Duodenal mucosa (tissue), 2 donors: ENCODE data around the gene NCOA7.

Source experiments
- H3K27ac ChIP-seq: one replicate; pipeline ENCODE4 v1.7.0; 2013; ENCODE audit warnings: low read depth, low read length
- H3K27me3 ChIP-seq, 2 donors: one replicate each; pipeline ENCODE4 v1.7.0; 2013; ENCODE audit warnings: low read length in 2 of 2, control low read depth in 1 of 2; ENCODE audit not compliant: insufficient read depth in 2 of 2, control insufficient read depth in 1 of 2
- H3K36me3 ChIP-seq, 2 donors: one replicate each; pipeline ENCODE4 v1.7.0; 2013; ENCODE audit warnings: low read length in 2 of 2, control low read depth in 1 of 2; ENCODE audit not compliant: insufficient read depth in 2 of 2, control insufficient read depth in 1 of 2
- H3K4me1 ChIP-seq, 2 donors: one replicate each; pipeline ENCODE4 v1.7.0; 2013; ENCODE audit warnings: low read length in 2 of 2, control low read depth in 1 of 2; ENCODE audit not compliant: insufficient read depth in 2 of 2, control insufficient read depth in 1 of 2
- H3K4me3 ChIP-seq, 2 donors: one replicate each; pipeline ENCODE4 v1.7.0; 2013; ENCODE audit warnings: low read length in 2 of 2, low read depth in 1 of 2
- H3K9ac ChIP-seq, 2 donors: one replicate each; pipeline ENCODE4 v1.7.0; 2013; ENCODE audit warnings: low read length in 2 of 2, low read depth in 1 of 2
- H3K9me3 ChIP-seq, 2 donors: one replicate each; pipeline ENCODE4 v1.7.0; 2013; ENCODE audit warnings: low read length in 2 of 2, control low read depth in 1 of 2; ENCODE audit not compliant: control insufficient read depth in 1 of 2

NCOA7 gene, protein sequence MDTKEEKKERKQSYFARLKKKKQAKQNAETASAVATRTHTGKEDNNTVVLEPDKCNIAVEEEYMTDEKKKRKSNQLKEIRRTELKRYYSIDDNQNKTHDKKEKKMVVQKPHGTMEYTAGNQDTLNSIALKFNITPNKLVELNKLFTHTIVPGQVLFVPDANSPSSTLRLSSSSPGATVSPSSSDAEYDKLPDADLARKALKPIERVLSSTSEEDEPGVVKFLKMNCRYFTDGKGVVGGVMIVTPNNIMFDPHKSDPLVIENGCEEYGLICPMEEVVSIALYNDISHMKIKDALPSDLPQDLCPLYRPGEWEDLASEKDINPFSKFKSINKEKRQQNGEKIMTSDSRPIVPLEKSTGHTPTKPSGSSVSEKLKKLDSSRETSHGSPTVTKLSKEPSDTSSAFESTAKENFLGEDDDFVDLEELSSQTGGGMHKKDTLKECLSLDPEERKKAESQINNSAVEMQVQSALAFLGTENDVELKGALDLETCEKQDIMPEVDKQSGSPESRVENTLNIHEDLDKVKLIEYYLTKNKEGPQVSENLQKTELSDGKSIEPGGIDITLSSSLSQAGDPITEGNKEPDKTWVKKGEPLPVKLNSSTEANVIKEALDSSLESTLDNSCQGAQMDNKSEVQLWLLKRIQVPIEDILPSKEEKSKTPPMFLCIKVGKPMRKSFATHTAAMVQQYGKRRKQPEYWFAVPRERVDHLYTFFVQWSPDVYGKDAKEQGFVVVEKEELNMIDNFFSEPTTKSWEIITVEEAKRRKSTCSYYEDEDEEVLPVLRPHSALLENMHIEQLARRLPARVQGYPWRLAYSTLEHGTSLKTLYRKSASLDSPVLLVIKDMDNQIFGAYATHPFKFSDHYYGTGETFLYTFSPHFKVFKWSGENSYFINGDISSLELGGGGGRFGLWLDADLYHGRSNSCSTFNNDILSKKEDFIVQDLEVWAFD

DNA sequence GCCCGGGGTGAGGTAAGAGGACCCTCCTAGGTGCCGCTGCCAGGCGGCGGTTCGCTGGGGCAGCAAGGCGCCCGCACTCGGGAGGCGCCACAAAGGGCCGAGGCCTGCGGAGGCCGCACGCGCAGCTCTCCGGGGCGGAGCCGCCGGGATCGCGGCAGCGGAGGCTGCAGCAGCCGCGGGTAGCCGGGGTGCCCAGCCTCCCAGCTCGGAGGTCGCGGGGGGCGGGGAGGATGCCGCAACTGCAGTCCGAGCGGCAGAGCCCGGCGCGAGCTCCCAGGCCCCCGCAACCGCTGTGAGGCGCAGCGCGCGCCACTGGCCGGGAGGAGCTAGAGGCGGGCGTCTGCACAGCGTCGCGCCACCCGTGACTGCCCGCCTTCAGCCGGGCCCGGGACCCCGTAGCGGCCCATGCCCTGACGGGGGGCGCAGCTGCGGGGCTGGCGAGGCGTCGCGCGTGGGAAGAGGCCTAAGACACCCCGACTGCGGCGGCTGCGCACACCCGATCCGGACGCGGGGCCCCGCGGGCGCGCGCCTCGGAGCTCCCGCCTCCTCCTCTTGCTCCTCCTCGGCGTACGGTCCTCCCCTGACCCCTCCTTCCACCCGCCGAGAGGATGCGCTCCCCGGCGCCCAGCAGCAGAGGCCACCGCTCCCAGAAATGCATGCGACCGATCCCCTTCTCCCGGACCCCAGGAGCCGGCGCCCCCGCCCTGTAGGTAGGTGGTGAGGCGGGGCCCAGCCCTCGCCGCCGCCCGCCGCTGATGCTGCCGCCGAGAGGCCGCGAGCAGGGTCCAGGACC, at the start of gene NCOA7:
NCOA7 (plus strand) TSS at position 603 of the 793 bp plus-strand sequence. CDS start 24,395 bp downstream, outside the sequence.
- H3K36me3 ChIP-seq: no peaks in the 10 kb centered on the region
- no peaks in the 10 kb centered on the region for H3K27me3 ChIP-seq
- no peaks in the 10 kb centered on the region for H3K9me3 ChIP-seq
- H3K4me1 ChIP-seq: peaks cover 28 to 38% of the 10 kb centered on the region in 2 donors
- H3K4me3 ChIP-seq: peak within 1 kb of the TSS; percentile 75 to 86
- peak within 1 kb of the TSS; percentile 91 for H3K27ac ChIP-seq
- H3K9ac ChIP-seq: peak within 1 kb of the TSS; percentile 91 to 94

DNA sequence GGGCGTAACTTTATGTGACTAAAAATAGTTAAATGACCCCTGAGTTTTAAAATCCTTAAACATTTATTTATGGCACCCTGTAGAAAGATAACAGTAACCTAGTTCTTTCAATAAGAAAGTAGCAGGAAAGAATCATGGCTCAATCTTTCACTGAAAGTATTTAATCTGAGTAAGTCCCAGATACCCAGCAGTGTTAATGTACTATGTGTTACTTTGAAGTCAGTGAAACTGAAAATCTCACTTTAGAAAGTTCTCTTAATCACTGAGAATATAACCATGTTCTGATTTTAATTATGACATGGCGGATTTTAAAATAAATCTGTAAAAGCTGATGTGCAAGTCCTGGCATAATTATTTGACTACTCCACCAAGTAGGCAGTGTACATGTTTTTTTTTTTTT, 49.4 kb upstream of the NCOA7 start:
- Histone ChIP-seq H3K36me3 (no peaks in the 10 kb centered on the region), H3K27me3 (peaks cover 12 to 28% of the 10 kb centered on the region in 2 donors), H3K4me3 (no peak overlapping the region), H3K9ac (no peak overlapping the region), H3K9me3 (no peaks in the 10 kb centered on the region), H3K4me1 (no peaks in the 10 kb centered on the region), H3K27ac (no peak overlapping the region)

DNA sequence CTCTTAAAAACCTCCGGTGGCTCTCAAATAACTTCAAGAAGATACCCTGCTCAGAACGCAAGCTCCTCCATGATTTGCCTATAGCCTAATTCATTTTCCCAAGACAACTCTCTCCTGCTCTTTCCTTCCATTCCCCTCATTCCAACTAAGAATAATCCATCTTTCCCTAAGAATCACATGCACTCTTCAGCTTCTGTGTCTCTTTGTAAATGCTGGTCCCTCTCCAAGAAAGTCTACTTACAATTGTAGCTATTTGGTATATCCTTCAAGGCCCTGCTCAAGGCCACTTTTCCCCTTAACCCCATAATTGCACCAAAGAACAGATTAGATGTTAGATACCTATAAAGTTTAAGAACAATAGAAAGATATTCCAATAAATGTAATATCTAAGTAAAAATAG, 48.7 kb upstream of the NCOA7 start:
- H3K9ac ChIP-seq: no peak overlapping the region
- no peak overlapping the region for H3K27ac ChIP-seq
- H3K9me3 ChIP-seq: no peaks in the 10 kb centered on the region
- H3K27me3 ChIP-seq: peaks cover 16 to 35% of the 10 kb centered on the region in 2 donors
- H3K4me1 ChIP-seq: peaks cover 0 to 2% of the 10 kb centered on the region in 2 donors
- no peak overlapping the region for H3K4me3 ChIP-seq
- H3K36me3 ChIP-seq: no peaks in the 10 kb centered on the region

DNA sequence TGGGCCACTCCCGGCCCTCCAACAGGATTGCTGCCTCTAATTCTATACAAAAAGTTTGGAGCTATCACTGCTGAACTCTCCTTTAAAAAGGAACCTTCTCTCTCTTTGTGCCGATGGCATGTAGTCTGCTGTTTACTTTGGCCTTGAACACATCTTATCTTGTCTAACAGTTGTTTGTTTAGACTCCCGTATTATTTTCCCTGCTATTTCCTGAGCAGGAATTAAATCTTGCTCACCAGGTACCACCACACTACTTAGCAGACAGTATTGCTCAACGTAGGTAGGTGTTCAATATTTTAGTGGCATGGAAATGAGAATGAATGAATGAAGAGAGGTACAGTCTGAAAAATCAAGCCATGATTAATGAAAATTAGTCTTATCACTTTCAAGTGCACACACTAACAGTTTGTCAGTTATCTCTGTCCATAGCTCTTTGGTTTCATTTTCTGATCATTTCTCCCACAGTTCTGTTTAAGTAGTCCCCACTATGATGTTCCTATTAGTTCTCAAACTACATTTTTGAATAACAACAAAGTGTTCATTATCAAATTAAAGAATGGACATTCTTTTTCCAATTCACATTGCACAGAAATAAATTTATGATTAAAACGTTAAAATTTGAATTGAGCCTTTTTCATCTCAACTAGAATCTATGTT, 48.2 kb upstream of the NCOA7 start:
- H3K27ac ChIP-seq: no peak overlapping the region

DNA sequence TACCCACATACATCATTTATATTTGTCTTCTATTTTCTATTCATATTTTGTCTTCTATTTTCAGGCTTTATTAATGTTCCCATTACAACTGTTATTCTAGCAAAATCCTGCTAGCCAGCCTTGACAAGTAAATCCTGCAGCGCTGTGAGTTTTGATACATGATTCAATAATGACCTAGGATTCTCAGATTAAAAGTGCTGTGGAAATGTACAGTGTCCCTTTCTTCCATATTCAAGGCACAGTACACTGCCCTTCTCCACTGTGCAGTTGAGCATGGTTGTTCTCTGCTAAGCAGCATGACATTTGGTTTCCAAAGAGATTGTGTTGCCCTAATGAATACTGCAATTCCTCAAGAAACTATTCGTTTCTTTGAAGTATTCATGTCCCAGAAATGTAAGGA, 47.2 kb upstream of the NCOA7 start:
- Histone ChIP-seq H3K36me3 (no peaks in the 10 kb centered on the region), H3K9me3 (no peaks in the 10 kb centered on the region), H3K4me1 (peaks cover 8 to 16% of the 10 kb centered on the region in 2 donors), H3K9ac (no peak overlapping the region), H3K27ac (no peak overlapping the region), H3K4me3 (no peak overlapping the region), H3K27me3 (peaks cover 24 to 50% of the 10 kb centered on the region in 2 donors)

More for the DNA sequence above, 48.2 kb upstream of the NCOA7 start:
- H3K4me1 ChIP-seq: peaks cover 0 to 7% of the 10 kb centered on the region in 2 donors
- no peaks in the 10 kb centered on the region for H3K36me3 ChIP-seq
- H3K9me3 ChIP-seq: no peaks in the 10 kb centered on the region
- H3K4me3 ChIP-seq: no peak overlapping the region
- H3K27me3 ChIP-seq: peaks cover 17 to 40% of the 10 kb centered on the region in 2 donors
- H3K9ac ChIP-seq: no peak overlapping the region

DNA sequence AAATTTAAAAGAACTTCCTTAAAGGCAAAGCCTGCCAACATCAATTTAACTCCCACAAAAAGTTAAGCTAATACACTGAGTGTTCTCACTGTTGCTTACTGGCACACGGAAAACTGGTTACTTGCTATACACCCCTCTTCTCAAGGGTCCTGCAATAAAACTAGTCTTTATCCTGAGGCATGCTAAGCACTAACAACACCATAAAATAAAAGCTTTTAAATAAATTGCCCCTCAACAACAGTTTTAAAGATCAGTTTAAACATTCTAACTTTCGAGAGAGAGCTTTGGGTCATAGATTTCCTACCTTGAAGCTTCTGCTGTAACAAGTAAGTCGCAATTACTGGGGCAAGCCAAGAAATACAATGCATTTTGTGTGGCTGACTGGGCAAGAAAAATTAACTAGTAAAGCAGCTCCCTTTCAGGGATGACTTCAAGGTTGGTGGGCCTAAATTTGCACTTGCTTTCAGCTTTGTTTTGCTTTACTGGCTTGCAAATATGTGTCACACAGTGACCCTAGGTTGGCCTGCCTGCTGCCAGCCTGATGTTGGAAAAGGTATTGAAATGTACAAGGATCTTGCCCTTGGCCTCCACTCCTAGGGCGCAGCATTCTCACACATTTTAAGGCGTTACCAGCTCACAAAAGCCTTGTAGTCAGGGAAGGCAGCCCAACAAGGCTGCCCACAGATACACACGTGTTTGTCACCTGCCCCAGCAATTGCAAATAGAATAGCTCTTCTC, 45.3 kb upstream of the NCOA7 start:
- no peaks in the 10 kb centered on the region for H3K36me3 ChIP-seq
- no peak overlapping the region for H3K27ac ChIP-seq
- H3K4me3 ChIP-seq: no peak overlapping the region
- H3K4me1 ChIP-seq: peaks cover 20 to 26% of the 10 kb centered on the region in 2 donors
- H3K27me3 ChIP-seq: peaks cover 35 to 60% of the 10 kb centered on the region in 2 donors
- no peak overlapping the region for H3K9ac ChIP-seq
- no peaks in the 10 kb centered on the region for H3K9me3 ChIP-seq

DNA sequence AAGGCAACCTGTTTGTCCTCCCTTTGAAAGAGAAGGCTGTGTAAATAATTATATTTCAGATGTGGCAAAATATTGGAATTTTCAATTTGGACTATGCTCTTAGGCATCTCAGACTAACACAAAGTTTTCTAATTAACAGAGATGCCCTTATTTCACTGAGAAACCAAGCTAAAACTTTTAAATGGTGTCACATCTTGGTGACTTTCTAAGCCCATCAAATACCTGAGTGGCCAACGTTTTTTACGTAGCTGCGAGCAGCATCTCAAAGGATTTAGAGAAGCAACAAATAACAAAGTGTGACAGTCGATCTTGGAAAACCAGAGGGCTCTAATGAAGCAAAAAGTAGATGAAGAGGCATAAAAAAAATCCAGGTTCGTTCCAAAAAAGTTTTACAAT, 44.7 kb upstream of the NCOA7 start:
- H3K4me3 ChIP-seq: peak overlapping the region in 1 of 2 donors; percentile 75
- no peak overlapping the region for H3K9ac ChIP-seq
- peaks cover 40 to 65% of the 10 kb centered on the region in 2 donors for H3K27me3 ChIP-seq
- peaks cover 24 to 26% of the 10 kb centered on the region in 2 donors for H3K4me1 ChIP-seq
- no peaks in the 10 kb centered on the region for H3K36me3 ChIP-seq
- H3K27ac ChIP-seq: no peak overlapping the region
- H3K9me3 ChIP-seq: no peaks in the 10 kb centered on the region

DNA sequence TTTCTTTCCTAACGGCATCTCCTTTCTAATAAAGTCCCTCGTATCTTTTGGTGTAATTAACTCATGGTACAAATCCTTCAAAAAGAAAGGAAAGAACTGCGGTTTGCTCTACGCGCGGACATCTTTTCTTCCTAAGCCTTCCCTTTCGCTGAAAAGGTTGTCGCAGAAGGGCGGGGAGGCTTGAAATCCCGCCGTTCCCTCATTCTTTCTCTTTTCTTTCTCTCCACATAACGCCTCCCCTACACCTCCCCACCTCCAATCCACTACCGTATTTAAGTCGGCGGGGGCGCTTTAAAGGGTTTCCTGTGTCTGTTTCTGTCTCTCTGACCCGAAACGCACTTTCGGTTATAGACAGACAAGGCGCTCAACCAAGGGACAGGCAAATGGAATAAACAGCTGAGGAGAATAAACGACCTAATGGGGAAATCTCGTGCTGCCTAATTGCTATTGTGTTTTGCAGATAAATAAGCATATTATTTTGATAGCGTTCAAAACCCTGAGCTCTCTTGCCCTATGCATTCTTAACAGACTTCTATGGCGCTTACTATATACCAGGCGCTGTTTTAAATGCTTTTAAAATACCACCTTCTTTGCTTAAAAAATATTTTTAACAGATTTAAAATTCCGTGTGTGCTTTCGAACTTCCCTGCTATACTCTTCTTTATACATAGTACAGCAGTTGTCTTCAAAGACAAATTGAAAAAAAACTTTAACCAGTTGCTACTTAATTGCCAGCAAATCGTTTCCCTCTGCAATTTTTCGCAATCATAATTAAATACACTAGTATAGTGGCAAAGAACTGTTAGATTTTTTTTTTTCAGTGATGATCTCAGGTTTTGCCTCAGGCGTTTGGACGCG, 43.8 kb upstream of the NCOA7 start:
- Histone ChIP-seq H3K4me1 (peaks cover 26 to 27% of the 10 kb centered on the region in 2 donors), H3K36me3 (no peaks in the 10 kb centered on the region), H3K4me3 (peak overlapping the region; percentile 74 to 75), H3K27me3 (peaks cover 44 to 73% of the 10 kb centered on the region in 2 donors), H3K27ac (peak overlapping the region; percentile 59), H3K9ac (peak overlapping the region; percentile 7 to 53), H3K9me3 (no peaks in the 10 kb centered on the region)
